ENCODE data around the gene ERVK3-1. TPM values are rescaled to one million over a fixed set of nuclear protein-coding genes. Genes with fewer than 3 reads are reported as not detected.

Gene ERVK3-1
- polyA plus RNA-seq, 3 donors = 34.6 to 61.5 (median 38.8) TPM

DNA sequence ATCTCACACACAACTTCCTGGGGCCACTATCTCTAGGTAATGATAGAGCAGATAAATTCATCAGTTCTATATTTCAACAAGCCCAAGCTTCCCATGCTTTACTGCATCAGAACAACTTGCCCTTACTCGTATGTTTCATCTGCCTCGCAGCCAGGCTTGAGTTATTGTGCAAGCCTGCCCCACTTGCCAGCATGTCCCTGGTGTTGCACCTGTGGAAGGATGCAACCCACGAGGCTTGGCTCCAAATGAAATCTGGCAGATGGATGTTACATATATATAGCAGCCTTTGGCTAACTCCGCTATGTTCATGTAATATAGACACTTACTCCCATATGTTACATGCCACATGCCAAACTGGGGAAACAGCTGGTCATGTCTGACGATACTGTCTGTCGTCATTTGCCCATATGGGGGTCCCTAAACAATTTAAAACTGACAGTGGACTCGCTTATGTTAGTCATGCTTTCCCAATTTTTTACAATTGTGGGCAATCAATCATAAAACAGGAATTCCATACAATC, 6.2 kb downstream of the ERVK3-1 start:
- 94% methylated on average over 3 of the region's 7 CpGs for WGBS (ENCODE audit: insufficient coverage)
- DNase-seq = no peak
- Mint-ChIP-seq H3K36me3 (peaks cover 76 to 96% of the 10 kb centered on the region in 2 donors), H3K27me3 (ENCODE audit: low read depth in 3 of 3) (peaks cover 0 to 2% (median 1%) of the 10 kb centered on the region in 3 donors), H3K27ac (no peak overlapping the region), H3K9me3 (peaks cover 33 to 55% (median 47%) of the 10 kb centered on the region in 7 donors), H3K4me1 (peaks cover 2% of the 10 kb centered on the region), H3K4me3 (no peak overlapping the region)
- intact Hi-C loops (cut with micrococcal nuclease) = no loop called here
- H3K4me2 ChIP-seq (replicated peaks; ENCODE audit: extremely low read depth, low read length, poor library complexity, severe bottlenecking) = no peak overlapping the region
- no peak overlapping the region for H3K27ac ChIP-seq (ENCODE audit: low read depth in 1 of 2, low read length in 2 of 2)
- peaks cover 52 to 89% of the 10 kb centered on the region in 2 donors for H3K36me3 ChIP-seq (replicated peaks in 1 of 2; ENCODE audit: control insufficient read depth in 1 of 2, insufficient read depth in 2 of 2, low read length in 2 of 2)
- H4K20me1 ChIP-seq (ENCODE audit: insufficient read depth, low read length) = no peaks in the 10 kb centered on the region
- H3K9ac ChIP-seq (ENCODE audit: insufficient read depth, low read length, poor library complexity, severe bottlenecking) = no peak overlapping the region
- TF ChIP-seq, protein P1, sequence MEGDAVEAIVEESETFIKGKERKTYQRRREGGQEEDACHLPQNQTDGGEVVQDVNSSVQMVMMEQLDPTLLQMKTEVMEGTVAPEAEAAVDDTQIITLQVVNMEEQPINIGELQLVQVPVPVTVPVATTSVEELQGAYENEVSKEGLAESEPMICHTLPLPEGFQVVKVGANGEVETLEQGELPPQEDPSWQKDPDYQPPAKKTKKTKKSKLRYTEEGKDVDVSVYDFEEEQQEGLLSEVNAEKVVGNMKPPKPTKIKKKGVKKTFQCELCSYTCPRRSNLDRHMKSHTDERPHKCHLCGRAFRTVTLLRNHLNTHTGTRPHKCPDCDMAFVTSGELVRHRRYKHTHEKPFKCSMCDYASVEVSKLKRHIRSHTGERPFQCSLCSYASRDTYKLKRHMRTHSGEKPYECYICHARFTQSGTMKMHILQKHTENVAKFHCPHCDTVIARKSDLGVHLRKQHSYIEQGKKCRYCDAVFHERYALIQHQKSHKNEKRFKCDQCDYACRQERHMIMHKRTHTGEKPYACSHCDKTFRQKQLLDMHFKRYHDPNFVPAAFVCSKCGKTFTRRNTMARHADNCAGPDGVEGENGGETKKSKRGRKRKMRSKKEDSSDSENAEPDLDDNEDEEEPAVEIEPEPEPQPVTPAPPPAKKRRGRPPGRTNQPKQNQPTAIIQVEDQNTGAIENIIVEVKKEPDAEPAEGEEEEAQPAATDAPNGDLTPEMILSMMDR (IDR thresholded peaks at IDR 0.05) = no peak
- no peaks in the 10 kb centered on the region for H3K27me3 ChIP-seq (ENCODE audit: control insufficient read depth in 2 of 2, insufficient read depth in 2 of 2, low read length in 2 of 2)
- H3K9me3 ChIP-seq (replicated peaks in 1 of 2; ENCODE audit: control insufficient read depth in 1 of 2, insufficient read depth in 1 of 2, low read length in 2 of 2) = peaks cover 49 to 58% of the 10 kb centered on the region in 2 donors
- no peak overlapping the region for H2AFZ ChIP-seq (ENCODE audit: insufficient read depth, low read depth, low read length, poor library complexity, severe bottlenecking)
- H3K79me2 ChIP-seq (ENCODE audit: insufficient read depth, low read length) = peaks cover 24% of the 10 kb centered on the region
- no peak overlapping the region for H3K4me3 ChIP-seq (replicated peaks in 1 of 3; ENCODE audit: low read depth in 2 of 3, low read length in 3 of 3)
- H3K4me1 ChIP-seq (ENCODE audit: control insufficient read depth in 1 of 2, insufficient read depth in 2 of 2, low read length in 2 of 2) = peaks cover 0 to under 1% of the 10 kb centered on the region in 2 donors

DNA sequence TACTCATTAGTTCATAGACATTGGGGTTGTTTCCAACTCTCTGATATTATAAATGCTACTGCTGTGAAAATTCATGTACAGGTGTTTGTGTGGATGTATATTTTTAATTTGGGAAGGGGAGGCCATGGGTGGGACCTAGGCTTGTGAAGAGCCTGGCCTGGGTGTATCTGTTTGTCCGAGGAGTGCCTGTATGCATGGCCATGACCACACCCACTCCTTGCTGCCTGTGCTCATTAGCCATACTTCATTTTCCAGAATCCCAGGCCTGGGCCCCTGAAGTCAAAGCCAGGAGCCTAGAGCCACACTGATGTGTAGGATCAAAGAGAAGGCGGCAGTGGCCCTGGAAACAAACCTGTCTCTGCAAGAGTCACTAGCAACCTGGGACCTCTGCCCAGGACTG, 10.4 kb downstream of the ERVK3-1 start:
- peaks cover 38 to 55% of the 10 kb centered on the region in 2 donors for H3K36me3 Mint-ChIP-seq
- intact Hi-C loops (cut with micrococcal nuclease) = no loop called here
- H3K9me3 ChIP-seq (replicated peaks in 1 of 2; ENCODE audit: control insufficient read depth in 1 of 2, insufficient read depth in 1 of 2, low read length in 2 of 2) = peaks cover 26 to 44% of the 10 kb centered on the region in 2 donors
- H3K9ac ChIP-seq (ENCODE audit: insufficient read depth, low read length, poor library complexity, severe bottlenecking) = no peak overlapping the region
- no peak overlapping the region for H3K4me2 ChIP-seq (replicated peaks; ENCODE audit: extremely low read depth, low read length, poor library complexity, severe bottlenecking)
- H4K20me1 ChIP-seq (ENCODE audit: insufficient read depth, low read length) = no peaks in the 10 kb centered on the region
- H3K27ac Mint-ChIP-seq = no peak overlapping the region
- no peaks in the 10 kb centered on the region for H3K79me2 ChIP-seq (ENCODE audit: insufficient read depth, low read length)
- no peaks in the 10 kb centered on the region for H3K4me1 Mint-ChIP-seq
- no peak overlapping the region for H2AFZ ChIP-seq (ENCODE audit: insufficient read depth, low read depth, low read length, poor library complexity, severe bottlenecking)
- 91% methylated on average over 1 of the region's 2 CpGs for WGBS (ENCODE audit: insufficient coverage)
- no peaks in the 10 kb centered on the region for H3K4me1 ChIP-seq (ENCODE audit: control insufficient read depth in 1 of 2, insufficient read depth in 2 of 2, low read length in 2 of 2)
- H3K4me3 ChIP-seq (replicated peaks in 1 of 3; ENCODE audit: low read depth in 2 of 3, low read length in 3 of 3) = no peak overlapping the region
- no peak overlapping the region for H3K27ac ChIP-seq (ENCODE audit: low read depth in 1 of 2, low read length in 2 of 2)
- peaks cover 26 to 51% of the 10 kb centered on the region in 2 donors for H3K36me3 ChIP-seq (replicated peaks in 1 of 2; ENCODE audit: control insufficient read depth in 1 of 2, insufficient read depth in 2 of 2, low read length in 2 of 2)
- no peaks in the 10 kb centered on the region for H3K27me3 ChIP-seq (ENCODE audit: control insufficient read depth in 2 of 2, insufficient read depth in 2 of 2, low read length in 2 of 2)
- no peak overlapping the region for H3K4me3 Mint-ChIP-seq
- peaks cover 0 to 5% (median 2%) of the 10 kb centered on the region in 3 donors for H3K27me3 Mint-ChIP-seq (ENCODE audit: low read depth in 3 of 3)
- TF ChIP-seq, protein P1 (IDR thresholded peaks at IDR 0.05) = no peak
- peaks cover 22 to 35% (median 30%) of the 10 kb centered on the region in 7 donors for H3K9me3 Mint-ChIP-seq
- DNase-seq = no peak

All from CD14-positive monocyte (primary cell).